Stimulated activated CD4-positive, alpha-beta T cell treated with anti-CD3 and anti-CD28 coated beads, Interleukin-12 subunit alpha, Interleukin-12 subunit beta, amount 100 ng/mL, for 24 hours (primary cell): Measurements from ENCODE around the gene RINL.

Source experiments
- DNase-seq, 2 experiments: peaks; one replicate each; pipeline ENCODE4 v3.0.0-alpha.2; 2020; ENCODE audit warnings: low read depth in 2 of 2

The RINL gene

GRCh38 chr19:38877781-38878574 is at the start of gene RINL:
Gene RINL, minus strand, starts transcription at chr19:38878275. Its CDS starts 1,533 bp downstream, at chr19:38876742.
- DNase-seq, result peak; percentile 40 to 61

GRCh38 chr19:38924388-38924787 is 46.3 kb upstream of the RINL start:
- no peak for DNase-seq

GRCh38 chr19:38922482-38922881 is 44.4 kb upstream of the RINL start:
- DNase-seq, result no peak

- DNase-seq, result no peak
Measured at GRCh38 chr19:38921420-38922274, 43.6 kb upstream of the RINL start.

GRCh38 chr19:38920602-38921419 is 42.7 kb upstream of the RINL start:
- DNase-seq, result no peak

GRCh38 chr19:38919837-38920601 is 41.9 kb upstream of the RINL start:
- DNase-seq, result no peak

- DNase-seq, result no peak
Measured at GRCh38 chr19:38918526-38918925, 40.5 kb upstream of the RINL start.

- no peak for DNase-seq
Measured at GRCh38 chr19:38917921-38918491, 39.9 kb upstream of the RINL start.

GRCh38 chr19:38917516-38917915 is 39.4 kb upstream of the RINL start:
- DNase-seq, result no peak

GRCh38 chr19:38915329-38916321 is 37.5 kb upstream of the RINL start:
- DNase-seq, result no peak

- no peak for DNase-seq
Measured at GRCh38 chr19:38913958-38914357, 35.9 kb upstream of the RINL start.

GRCh38 chr19:38912600-38913514 is 34.8 kb upstream of the RINL start:
- DNase-seq, result no peak

GRCh38 chr19:38911388-38912001 is 33.4 kb upstream of the RINL start:
- no peak for DNase-seq

- DNase-seq, result no peak
Measured at GRCh38 chr19:38910488-38910887, 32.4 kb upstream of the RINL start.

GRCh38 chr19:38908911-38909310 is 30.8 kb upstream of the RINL start:
- DNase-seq, result no peak

- DNase-seq, result no peak
Measured at GRCh38 chr19:38907670-38908069, 29.6 kb upstream of the RINL start.

GRCh38 chr19:38907227-38907626 is 29.2 kb upstream of the RINL start:
- no peak for DNase-seq

GRCh38 chr19:38905620-38906019 is 27.5 kb upstream of the RINL start:
- DNase-seq, result no peak
